ENCODE data around the gene CDK6. TPM values are rescaled to one million over a fixed set of nuclear protein-coding genes. Genes with fewer than 3 reads are reported as not detected.

CDK6 gene
- total RNA-seq, 1 experiment from 2014 or later = 41.4 TPM

DNA sequence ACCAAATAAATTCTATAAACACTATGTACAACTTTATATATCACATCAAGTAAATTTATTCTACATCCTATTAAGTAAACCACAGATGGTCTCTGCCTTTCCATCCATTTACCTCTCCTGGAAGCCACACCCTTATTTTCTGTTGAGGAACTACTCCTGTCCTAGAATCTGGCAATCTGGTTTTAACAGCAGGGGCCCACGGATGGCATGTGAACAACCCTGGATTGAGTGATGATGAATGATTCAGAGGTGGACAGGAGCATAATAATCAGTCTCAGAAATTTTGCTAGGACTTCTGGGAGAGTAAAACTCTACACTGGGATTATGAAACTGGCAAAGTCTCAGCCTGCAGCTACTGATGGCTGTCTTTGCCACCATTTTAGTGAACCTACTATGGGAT is 54.1 kb downstream of the CDK6 start:
- Histone ChIP-seq H3K27me3 (ENCODE audit: insufficient read depth, low read length) (no peaks in the 10 kb centered on the region), H3K27ac (ENCODE audit: low read depth, low read length) (no peak overlapping the region), H2AFZ (ENCODE audit: low read depth, low read length, poor library complexity, severe bottlenecking) (no peak overlapping the region), H3K36me3 (ENCODE audit: control insufficient read depth in 1 of 2, insufficient read depth in 2 of 2, low read length in 2 of 2) (no peaks in the 10 kb centered on the region), H3K9me3 (ENCODE audit: control insufficient read depth in 1 of 2, insufficient read depth in 1 of 2, low read depth in 1 of 2, low read length in 2 of 2) (peaks cover 0 to 3% of the 10 kb centered on the region in 2 experiments; a peak in 1 of 4 replicates), H3K4me2 (ENCODE audit: low read length) (peak overlapping the region; percentile 39), H3K79me2 (ENCODE audit: insufficient read depth, low read length) (peaks cover 92% of the 10 kb centered on the region), H3K4me3 (replicated peaks in 1 of 2; ENCODE audit: low read depth in 1 of 2, low read length in 2 of 2) (no peak overlapping the region), H3K4me1 (ENCODE audit: control insufficient read depth in 1 of 2, insufficient read depth in 2 of 2, low read length in 2 of 2) (peaks cover 17 to 28% of the 10 kb centered on the region in 2 experiments), H3K9me2 (ENCODE audit: insufficient read depth) (no peaks in the 10 kb centered on the region), H4K20me1 (ENCODE audit: insufficient read depth) (no peaks in the 10 kb centered on the region), H3K9ac (ENCODE audit: low read length) (no peak overlapping the region)
- TF ChIP-seq, protein P1, sequence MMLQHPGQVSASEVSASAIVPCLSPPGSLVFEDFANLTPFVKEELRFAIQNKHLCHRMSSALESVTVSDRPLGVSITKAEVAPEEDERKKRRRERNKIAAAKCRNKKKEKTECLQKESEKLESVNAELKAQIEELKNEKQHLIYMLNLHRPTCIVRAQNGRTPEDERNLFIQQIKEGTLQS (IDR thresholded peaks at IDR 0.05) = 0 out of 2 replicates have a peak, but pooled peaks have one; percentile 5
- TF ChIP-seq JUND (IDR thresholded peaks at IDR 0.05) (no peak), EZH2phosphoT487 (IDR thresholded peaks at IDR 0.05; ENCODE audit: borderline replicate concordance) (no peak), ZNF274 (IDR thresholded peaks at IDR 0.05; ENCODE audit: low read depth, low read length) (no peak), ZFX (IDR thresholded peaks at IDR 0.05) (no peak), RAD21 (IDR thresholded peaks at IDR 0.05; ENCODE audit: low read depth) (no peak)
- TF ChIP-seq, protein P2, sequence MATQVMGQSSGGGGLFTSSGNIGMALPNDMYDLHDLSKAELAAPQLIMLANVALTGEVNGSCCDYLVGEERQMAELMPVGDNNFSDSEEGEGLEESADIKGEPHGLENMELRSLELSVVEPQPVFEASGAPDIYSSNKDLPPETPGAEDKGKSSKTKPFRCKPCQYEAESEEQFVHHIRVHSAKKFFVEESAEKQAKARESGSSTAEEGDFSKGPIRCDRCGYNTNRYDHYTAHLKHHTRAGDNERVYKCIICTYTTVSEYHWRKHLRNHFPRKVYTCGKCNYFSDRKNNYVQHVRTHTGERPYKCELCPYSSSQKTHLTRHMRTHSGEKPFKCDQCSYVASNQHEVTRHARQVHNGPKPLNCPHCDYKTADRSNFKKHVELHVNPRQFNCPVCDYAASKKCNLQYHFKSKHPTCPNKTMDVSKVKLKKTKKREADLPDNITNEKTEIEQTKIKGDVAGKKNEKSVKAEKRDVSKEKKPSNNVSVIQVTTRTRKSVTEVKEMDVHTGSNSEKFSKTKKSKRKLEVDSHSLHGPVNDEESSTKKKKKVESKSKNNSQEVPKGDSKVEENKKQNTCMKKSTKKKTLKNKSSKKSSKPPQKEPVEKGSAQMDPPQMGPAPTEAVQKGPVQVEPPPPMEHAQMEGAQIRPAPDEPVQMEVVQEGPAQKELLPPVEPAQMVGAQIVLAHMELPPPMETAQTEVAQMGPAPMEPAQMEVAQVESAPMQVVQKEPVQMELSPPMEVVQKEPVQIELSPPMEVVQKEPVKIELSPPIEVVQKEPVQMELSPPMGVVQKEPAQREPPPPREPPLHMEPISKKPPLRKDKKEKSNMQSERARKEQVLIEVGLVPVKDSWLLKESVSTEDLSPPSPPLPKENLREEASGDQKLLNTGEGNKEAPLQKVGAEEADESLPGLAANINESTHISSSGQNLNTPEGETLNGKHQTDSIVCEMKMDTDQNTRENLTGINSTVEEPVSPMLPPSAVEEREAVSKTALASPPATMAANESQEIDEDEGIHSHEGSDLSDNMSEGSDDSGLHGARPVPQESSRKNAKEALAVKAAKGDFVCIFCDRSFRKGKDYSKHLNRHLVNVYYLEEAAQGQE (IDR thresholded peaks at IDR 0.05; ENCODE audit: low read depth) = no peak
- TF ChIP-seq, protein P3, sequence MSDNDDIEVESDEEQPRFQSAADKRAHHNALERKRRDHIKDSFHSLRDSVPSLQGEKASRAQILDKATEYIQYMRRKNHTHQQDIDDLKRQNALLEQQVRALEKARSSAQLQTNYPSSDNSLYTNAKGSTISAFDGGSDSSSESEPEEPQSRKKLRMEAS (IDR thresholded peaks at IDR 0.05) = peak; percentile 28; the same call in 1 of the 2 replicates
- TF ChIP-seq, protein P4, sequence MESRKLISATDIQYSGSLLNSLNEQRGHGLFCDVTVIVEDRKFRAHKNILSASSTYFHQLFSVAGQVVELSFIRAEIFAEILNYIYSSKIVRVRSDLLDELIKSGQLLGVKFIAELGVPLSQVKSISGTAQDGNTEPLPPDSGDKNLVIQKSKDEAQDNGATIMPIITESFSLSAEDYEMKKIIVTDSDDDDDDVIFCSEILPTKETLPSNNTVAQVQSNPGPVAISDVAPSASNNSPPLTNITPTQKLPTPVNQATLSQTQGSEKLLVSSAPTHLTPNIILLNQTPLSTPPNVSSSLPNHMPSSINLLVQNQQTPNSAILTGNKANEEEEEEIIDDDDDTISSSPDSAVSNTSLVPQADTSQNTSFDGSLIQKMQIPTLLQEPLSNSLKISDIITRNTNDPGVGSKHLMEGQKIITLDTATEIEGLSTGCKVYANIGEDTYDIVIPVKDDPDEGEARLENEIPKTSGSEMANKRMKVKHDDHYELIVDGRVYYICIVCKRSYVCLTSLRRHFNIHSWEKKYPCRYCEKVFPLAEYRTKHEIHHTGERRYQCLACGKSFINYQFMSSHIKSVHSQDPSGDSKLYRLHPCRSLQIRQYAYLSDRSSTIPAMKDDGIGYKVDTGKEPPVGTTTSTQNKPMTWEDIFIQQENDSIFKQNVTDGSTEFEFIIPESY (IDR thresholded peaks at IDR 0.05; ENCODE audit: extremely low read depth, insufficient replicate concordance, low read length) = no peak
- DNase-seq (ENCODE audit: low read depth, low spot score) (no peak), ATAC-seq (peak; percentile 59)
- intact Hi-C loops (cut with micrococcal nuclease) = no loop called here
- ChIA-PET RAD21 (ENCODE audit: low non-redundant PET in 1 of 2, low total read pairs in 2 of 2, uncharacterized antibody in 2 of 2, unreplicated experiment in 2 of 2) (no interaction called here), CTCF (no interaction called here), POLR2A (no interaction called here)
- no TSS peak for BruUV-seq (replicated peaks)

Measured in HCT116 (cell line).